H9 (cell line): ENCODE measurements around the gene GRIK4. TPM values are rescaled to one million over a fixed set of nuclear protein-coding genes. Genes with fewer than 3 reads are reported as not detected.

Experiments used
- DNase-seq: peaks from one replicate; pipeline ENCODE4 v3.0.0-alpha.2; 2017
- H2AFZ ChIP-seq: one replicate; pipeline ENCODE4 v1.6.1; 2013; ENCODE audit warnings: mild to moderate bottlenecking, low read length, control low read depth, moderate library complexity
- H2AK5ac ChIP-seq: 2 replicates; pipeline ENCODE4 v1.6.1; 2013; ENCODE audit warnings: low read length, control low read depth, mixed read lengths; ENCODE audit not compliant: insufficient read length
- H2BK120ac ChIP-seq: one replicate; pipeline ENCODE4 v1.6.1; 2013; ENCODE audit warnings: low read depth, mild to moderate bottlenecking, low read length, control low read depth, inconsistent platforms; ENCODE audit not compliant: poor library complexity, severe bottlenecking
- H2BK12ac ChIP-seq: 2 replicates; pipeline ENCODE4 v1.6.1; 2013; ENCODE audit warnings: low read length, control low read depth, mixed read lengths, low read depth; ENCODE audit not compliant: insufficient read length
- H2BK15ac ChIP-seq: 2 replicates; pipeline ENCODE4 v1.6.1; 2013; ENCODE audit warnings: low read depth, low read length, control low read depth
- H2BK20ac ChIP-seq: one replicate; pipeline ENCODE4 v1.6.1; 2013; ENCODE audit warnings: low read depth, mild to moderate bottlenecking, low read length, control low read depth, inconsistent platforms; ENCODE audit not compliant: poor library complexity, severe bottlenecking
- H2BK5ac ChIP-seq: 2 replicates; pipeline ENCODE4 v1.6.1; 2013; ENCODE audit warnings: low read length, control low read depth, mixed read lengths; ENCODE audit not compliant: insufficient read length
- H3K14ac ChIP-seq: 2 replicates; pipeline ENCODE4 v1.6.1; 2013; ENCODE audit warnings: low read length, control low read depth; ENCODE audit not compliant: insufficient read depth
- H3K18ac ChIP-seq: 2 replicates; pipeline ENCODE4 v1.6.1; 2013; ENCODE audit warnings: low read depth, mild to moderate bottlenecking, mixed read lengths, low read length, control low read depth; ENCODE audit not compliant: insufficient read length
- H3K23ac ChIP-seq: 2 replicates; pipeline ENCODE4 v1.6.1; 2013; ENCODE audit warnings: low read length, control low read depth, mixed read lengths, low read depth; ENCODE audit not compliant: insufficient read length
- H3K23me2 ChIP-seq: 2 replicates; pipeline ENCODE4 v1.6.1; 2013; ENCODE audit warnings: low read depth, mild to moderate bottlenecking, mixed read lengths, low read length, control low read depth; ENCODE audit not compliant: insufficient read length, poor library complexity, severe bottlenecking
- H3K27ac ChIP-seq: 2 replicates; pipeline ENCODE4 v1.5.1; 2013; ENCODE audit warnings: low read length, control low read depth, mixed read lengths, low read depth; ENCODE audit not compliant: insufficient read length
- H3K27me3 ChIP-seq: 2 replicates; pipeline ENCODE4 v1.6.1; 2013; ENCODE audit warnings: low read length, control low read depth, inconsistent platforms; ENCODE audit not compliant: insufficient read depth
- H3K4ac ChIP-seq: 2 replicates; pipeline ENCODE4 v1.6.1; 2013; ENCODE audit warnings: low read depth, mild to moderate bottlenecking, control low read depth, inconsistent platforms, low read length, moderate library complexity
- H3K4me1 ChIP-seq: 2 replicates; pipeline ENCODE4 v1.6.1; 2013; ENCODE audit warnings: low read length, control low read depth, inconsistent platforms; ENCODE audit not compliant: insufficient read depth
- H3K4me2 ChIP-seq: 2 replicates; pipeline ENCODE4 v1.6.1; 2013; ENCODE audit warnings: low read length, control low read depth, mixed read lengths; ENCODE audit not compliant: insufficient read length, insufficient read depth
- H3K56ac ChIP-seq: 2 replicates; pipeline ENCODE4 v1.6.1; 2013; ENCODE audit warnings: low read depth, mild to moderate bottlenecking, mixed read lengths, low read length, control low read depth; ENCODE audit not compliant: insufficient read length
- H3K79me1 ChIP-seq: 2 replicates; pipeline ENCODE4 v1.6.1; 2013; ENCODE audit warnings: low read depth, mild to moderate bottlenecking, moderate library complexity, low read length, control low read depth, inconsistent platforms; ENCODE audit not compliant: insufficient read depth, poor library complexity, severe bottlenecking
- H3K79me2 ChIP-seq: 2 replicates; pipeline ENCODE4 v1.6.1; 2013; ENCODE audit warnings: low read length, control low read depth, inconsistent platforms; ENCODE audit not compliant: insufficient read depth
- H3K9ac ChIP-seq: 2 replicates; pipeline ENCODE4 v1.6.1; 2013; ENCODE audit warnings: low read length, control low read depth, mixed read lengths; ENCODE audit not compliant: insufficient read length; ENCODE audit errors: extremely low read depth
- H3K9me3 ChIP-seq: one replicate; pipeline ENCODE4 v1.6.1; 2013; ENCODE audit warnings: low read depth, low read length, inconsistent platforms; ENCODE audit not compliant: control insufficient read depth
- H3T11ph ChIP-seq: one replicate; pipeline ENCODE4 v1.6.1; 2013; ENCODE audit warnings: mild to moderate bottlenecking, low read length, control low read depth, inconsistent platforms
- H4K20me1 ChIP-seq: one replicate; pipeline ENCODE4 v1.6.1; 2013; ENCODE audit not compliant: control insufficient read depth, insufficient read length, insufficient read depth
- H4K5ac ChIP-seq: 2 replicates; pipeline ENCODE4 v1.6.1; 2013; ENCODE audit warnings: low read depth, mild to moderate bottlenecking, mixed read lengths, low read length, control low read depth; ENCODE audit not compliant: insufficient read length
- H4K8ac ChIP-seq: replicated peaks from 2 replicates; pipeline ENCODE4 v1.6.1; 2013; ENCODE audit warnings: low read length, control low read depth, mixed read lengths, low read depth; ENCODE audit not compliant: insufficient read length
- H4K91ac ChIP-seq: 2 replicates; pipeline ENCODE4 v1.6.1; 2013; ENCODE audit warnings: low read depth, mild to moderate bottlenecking, moderate library complexity, mixed read lengths, low read length, control low read depth; ENCODE audit not compliant: insufficient read length
- H3K27ac Mint-ChIP-seq, 3 experiments: 2 replicates in 2 of 3; 3 replicates in 1 of 3; pipeline ENCODE4 v1.8.0; 2020 to 2021; ENCODE audit warnings: mixed read lengths in 3 of 3, mild to moderate bottlenecking in 1 of 3, moderate library complexity in 1 of 3
- H3K27me3 Mint-ChIP-seq: 2 replicates; pipeline ENCODE4 v1.8.0; 2021; ENCODE audit warnings: low read depth, mild to moderate bottlenecking, moderate library complexity, mixed read lengths
- H3K36me3 Mint-ChIP-seq, 3 experiments: 2 replicates in 2 of 3; 3 replicates in 1 of 3; pipeline ENCODE4 v1.8.0; 2020 to 2021; ENCODE audit warnings: low read depth in 3 of 3, mixed read lengths in 3 of 3; ENCODE audit not compliant: insufficient read depth in 1 of 3
- H3K4me1 Mint-ChIP-seq, 2 experiments: 2 replicates each; pipeline ENCODE4 v1.8.0; 2020; ENCODE audit warnings: mixed read lengths in 2 of 2
- H3K4me3 Mint-ChIP-seq, 2 experiments: 2 replicates in 1 of 2; 3 replicates in 1 of 2; pipeline ENCODE4 v1.8.0; 2020 to 2021; ENCODE audit warnings: mild to moderate bottlenecking in 2 of 2, mixed read lengths in 2 of 2, moderate library complexity in 1 of 2
- H3K9me3 Mint-ChIP-seq, 2 experiments: 2 replicates in 1 of 2; 3 replicates in 1 of 2; pipeline ENCODE4 v1.8.0; 2020; ENCODE audit warnings: mild to moderate bottlenecking in 2 of 2, mixed read lengths in 2 of 2, moderate library complexity in 1 of 2
- CTCF ChIP-seq: fragments of 200-600 bp; sonication (generic); conservative IDR thresholded peaks from 3 replicates; pipeline ENCODE4 v1.8.0; 2021; ENCODE audit warnings: antibody characterized with exemption, mild to moderate bottlenecking
- WGBS: extraction: QIAGEN DNeasy Blood & Tissue Kit; methylation state at CpG from one replicate; pipeline ENCODE4 v1.1.7; 2013; ENCODE audit warnings: missing lambda C conversion rate, low lambda C conversion rate, mixed read lengths; ENCODE audit not compliant: insufficient read length; ENCODE audit errors: extremely low coverage; 5-methylcytosine and 5-hydroxymethylcytosine counted together
- total RNA-seq: library from RNA; stranded (reverse); gene quantifications from 2 replicates; pipeline ENCODE4 v1.2.1, GENCODE V29; 2021

The GRIK4 gene
- total RNA-seq, 1 experiment from 2014 or later, result 2.3 TPM

GRCh38 chr11:120575461-120575860, 63.9 kb downstream of the GRIK4 start:
- Mint-ChIP-seq H3K9me3 (peaks cover 0 to 5% of the 10 kb centered on the region in 2 experiments; a peak in 1 of 5 replicates), H3K36me3 (peaks cover 0 to 6% (median 2%) of the 10 kb centered on the region in 3 experiments; a peak in 3 of 7 replicates), H3K4me1 (peaks cover 29 to 32% of the 10 kb centered on the region in 2 experiments), H3K27ac (no peak overlapping the region; a peak in 1 of 7 replicates), H3K4me3 (no peak overlapping the region; a peak in 1 of 5 replicates), H3K27me3 (peaks cover 38% of the 10 kb centered on the region)
- Histone ChIP-seq H4K8ac (no peak overlapping the region), H2BK120ac (no peak overlapping the region), H4K91ac (no peak overlapping the region), H3K23me2 (peaks cover 3% of the 10 kb centered on the region), H3K14ac (no peak overlapping the region; the same call in 1 of the 2 replicates), H2BK12ac (no peak overlapping the region), H3K23ac (no peak overlapping the region), H3K9ac (no peak overlapping the region), H3K9me3 (no peaks in the 10 kb centered on the region), H3K79me1 (no peaks in the 10 kb centered on the region), H3K27ac (no peak overlapping the region), H2AFZ (no peak overlapping the region), H2BK15ac (no peak overlapping the region), H3T11ph (no peak overlapping the region), H4K20me1 (no peaks in the 10 kb centered on the region), H3K4ac (no peak overlapping the region), H2BK20ac (no peak overlapping the region), H4K5ac (no peak overlapping the region), H2AK5ac (no peak overlapping the region), H3K79me2 (no peaks in the 10 kb centered on the region), H2BK5ac (no peak overlapping the region), H3K4me1 (0 out of 2 replicates have a peak, but pooled peaks cover 3% of the 10 kb centered on the region), H3K4me2 (no peak overlapping the region), H3K27me3 (no peaks in the 10 kb centered on the region), H3K56ac (no peak overlapping the region), H3K18ac (no peak overlapping the region)
- DNase-seq, result no peak
- TF ChIP-seq CTCF, result no peak
- WGBS, result no CpG with 5 or more reads among the region's 9 CpGs
